GM18498 (cell line): ENCODE measurements around the gene OR2J2.
"Not testable (repeated sequence)": the region's sequence is repeated elsewhere in the genome, so short reads cannot be mapped to it uniquely, and the experiment has no call there.

Source experiments
- ATAC-seq: cut with Tn5 transposase; IDR thresholded peaks from one replicate; pipeline ENCODE4 v1.9.1; 2021; ENCODE audit warnings: mild to moderate bottlenecking, moderate library complexity; ENCODE audit not compliant: unreplicated experiment

Gene OR2J2

GRCh38 chr6:29170607-29171006 is at the start of gene OR2J2:
TSS of gene OR2J2 (plus strand) at chr6:29170907. CDS start at chr6:29173636, 2,729 bp downstream.
- not testable (repeated sequence) for ATAC-seq

GRCh38 chr6:29129326-29130012 is 41.2 kb upstream of the OR2J2 start:
- no peak for ATAC-seq

GRCh38 chr6:29130644-29131043 is 40.1 kb upstream of the OR2J2 start:
- no peak for ATAC-seq

GRCh38 chr6:29131691-29132090 is 39.0 kb upstream of the OR2J2 start:
- no peak for ATAC-seq

GRCh38 chr6:29137724-29138123 is 33.0 kb upstream of the OR2J2 start:
- no peak for ATAC-seq

- no peak for ATAC-seq
Measured at GRCh38 chr6:29141606-29142005, 29.1 kb upstream of the OR2J2 start.

- ATAC-seq: no peak
Measured at GRCh38 chr6:29142309-29142708, 28.4 kb upstream of the OR2J2 start.

GRCh38 chr6:29146179-29146578 is 24.5 kb upstream of the OR2J2 start:
- ATAC-seq: no peak

- ATAC-seq: no peak
Measured at GRCh38 chr6:29147074-29147473, 23.6 kb upstream of the OR2J2 start.

GRCh38 chr6:29149444-29149843 is 21.3 kb upstream of the OR2J2 start:
- not testable (repeated sequence) for ATAC-seq

- no peak for ATAC-seq
Measured at GRCh38 chr6:29153083-29153482, 17.6 kb upstream of the OR2J2 start.

- not testable (repeated sequence) for ATAC-seq
Measured at GRCh38 chr6:29155182-29155581, 15.5 kb upstream of the OR2J2 start.

- ATAC-seq: not testable (repeated sequence)
Measured at GRCh38 chr6:29159922-29160321, 10.8 kb upstream of the OR2J2 start.

GRCh38 chr6:29165571-29165970 is 5.1 kb upstream of the OR2J2 start:
- not testable (repeated sequence) for ATAC-seq

- no peak for ATAC-seq
Measured at GRCh38 chr6:29171736-29172135, 1.0 kb downstream of the OR2J2 start.

GRCh38 chr6:29183594-29183993 is 12.9 kb downstream of the OR2J2 start:
- no peak for ATAC-seq

GRCh38 chr6:29188659-29189058 is 18.0 kb downstream of the OR2J2 start:
- ATAC-seq: not testable (repeated sequence)

GRCh38 chr6:29200767-29201662 is 30.3 kb downstream of the OR2J2 start:
- ATAC-seq: no peak

- ATAC-seq: no peak
Measured at GRCh38 chr6:29201966-29202365, 31.3 kb downstream of the OR2J2 start.

- no peak for ATAC-seq
Measured at GRCh38 chr6:29211488-29211887, 40.8 kb downstream of the OR2J2 start.

- no peak for ATAC-seq
Measured at GRCh38 chr6:29216528-29216927, 45.8 kb downstream of the OR2J2 start.

- ATAC-seq: not testable (repeated sequence)
Measured at GRCh38 chr6:29217242-29217641, 46.5 kb downstream of the OR2J2 start.
